ENCODE results near the gene KRT12. TPM values are rescaled to one million over a fixed set of nuclear protein-coding genes. Genes with fewer than 3 reads are reported as not detected.

The KRT12 gene
- total RNA-seq, 1 donor: not detected

DNA sequence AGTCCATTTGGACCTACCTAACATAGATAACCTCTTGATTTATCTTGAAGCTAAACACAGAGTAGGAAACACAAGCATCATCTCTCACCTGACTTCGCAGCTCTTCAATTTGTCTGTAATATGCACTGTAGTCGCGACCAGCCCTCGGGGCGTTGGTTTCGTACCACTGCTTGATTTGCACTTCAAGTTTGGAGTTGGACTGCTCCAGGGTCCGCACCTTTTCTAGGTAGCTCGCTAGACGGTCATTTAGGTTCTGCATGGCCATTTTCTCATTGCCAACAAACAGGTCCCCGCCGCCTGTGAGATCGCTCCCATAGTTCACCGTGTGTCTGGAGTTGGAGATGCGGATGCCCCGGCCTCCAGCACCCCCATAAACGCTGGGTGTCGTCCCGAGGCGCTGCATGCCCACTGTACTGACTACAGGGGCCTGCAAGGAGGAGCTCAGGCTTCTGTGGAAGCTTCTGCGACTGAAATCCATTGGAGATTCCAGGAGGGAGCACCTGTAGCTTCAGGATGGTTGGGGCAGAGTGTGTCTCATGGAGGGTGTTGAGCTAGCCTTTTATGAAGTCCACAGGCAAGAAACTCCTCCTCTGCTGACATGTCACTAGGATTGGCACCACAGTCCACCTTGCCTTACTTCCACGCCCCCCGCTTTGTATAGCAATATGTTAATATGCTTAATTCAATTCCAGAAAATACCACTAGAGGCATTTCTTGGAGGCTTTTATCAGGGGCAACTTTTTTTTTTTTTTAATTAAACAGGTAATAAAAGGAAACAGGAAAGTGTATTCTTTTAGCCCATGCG lies 17.9 kb upstream of the KRT12 start, which contains the start of gene KRT20:
Gene KRT20 (minus strand): TSS at position 535 of the 805 bp plus-strand sequence. CDS start 57 bp downstream, at position 478.
- no peak for DNase-seq (ENCODE audit: low read depth)
- H3K4me3 ChIP-seq (ENCODE audit: low read depth, low read length): no peak within 1 kb of the TSS
- TF ChIP-seq, protein P1, sequence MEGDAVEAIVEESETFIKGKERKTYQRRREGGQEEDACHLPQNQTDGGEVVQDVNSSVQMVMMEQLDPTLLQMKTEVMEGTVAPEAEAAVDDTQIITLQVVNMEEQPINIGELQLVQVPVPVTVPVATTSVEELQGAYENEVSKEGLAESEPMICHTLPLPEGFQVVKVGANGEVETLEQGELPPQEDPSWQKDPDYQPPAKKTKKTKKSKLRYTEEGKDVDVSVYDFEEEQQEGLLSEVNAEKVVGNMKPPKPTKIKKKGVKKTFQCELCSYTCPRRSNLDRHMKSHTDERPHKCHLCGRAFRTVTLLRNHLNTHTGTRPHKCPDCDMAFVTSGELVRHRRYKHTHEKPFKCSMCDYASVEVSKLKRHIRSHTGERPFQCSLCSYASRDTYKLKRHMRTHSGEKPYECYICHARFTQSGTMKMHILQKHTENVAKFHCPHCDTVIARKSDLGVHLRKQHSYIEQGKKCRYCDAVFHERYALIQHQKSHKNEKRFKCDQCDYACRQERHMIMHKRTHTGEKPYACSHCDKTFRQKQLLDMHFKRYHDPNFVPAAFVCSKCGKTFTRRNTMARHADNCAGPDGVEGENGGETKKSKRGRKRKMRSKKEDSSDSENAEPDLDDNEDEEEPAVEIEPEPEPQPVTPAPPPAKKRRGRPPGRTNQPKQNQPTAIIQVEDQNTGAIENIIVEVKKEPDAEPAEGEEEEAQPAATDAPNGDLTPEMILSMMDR (IDR thresholded peaks at IDR 0.05; ENCODE audit: insufficient read depth, low read length): peak; percentile 24

DNA sequence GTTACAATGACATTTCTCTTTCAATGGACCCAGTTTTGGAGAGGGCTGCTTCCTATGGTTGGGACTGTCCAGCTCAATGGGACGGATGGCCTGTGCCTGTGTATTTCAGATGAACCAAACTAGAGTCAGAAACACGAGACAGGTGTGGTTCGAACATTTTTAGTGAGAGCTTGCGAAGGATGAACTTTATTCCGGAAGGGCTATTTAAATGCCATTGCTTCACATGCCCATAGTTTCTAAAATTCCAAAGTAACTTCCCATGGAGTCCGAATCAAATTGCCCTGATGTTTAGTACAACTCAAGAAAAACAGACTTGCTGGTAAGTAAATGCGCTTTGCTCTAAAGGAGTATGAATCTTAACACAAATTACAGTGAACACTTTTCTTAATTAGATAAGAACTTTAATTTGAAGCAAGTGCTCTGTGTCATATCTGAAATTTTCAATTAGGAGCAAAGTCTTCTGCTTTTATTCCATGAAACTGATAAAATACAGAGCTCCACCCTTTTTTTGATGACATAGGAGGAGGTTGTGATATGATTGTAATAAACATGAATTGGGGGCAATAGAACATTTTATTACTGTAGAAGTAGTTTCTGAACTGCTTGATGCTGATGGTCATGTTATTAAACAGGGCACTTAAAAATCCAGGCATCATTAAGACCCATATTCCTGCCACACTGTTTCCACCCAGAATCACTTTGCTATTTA lies 16.8 kb upstream of the KRT12 start:
- no peak overlapping the region for H3K4me3 ChIP-seq (ENCODE audit: low read depth, low read length)
- TF ChIP-seq, protein P1 (IDR thresholded peaks at IDR 0.05; ENCODE audit: insufficient read depth, low read length): no peak
- no peak for DNase-seq (ENCODE audit: low read depth)

DNA sequence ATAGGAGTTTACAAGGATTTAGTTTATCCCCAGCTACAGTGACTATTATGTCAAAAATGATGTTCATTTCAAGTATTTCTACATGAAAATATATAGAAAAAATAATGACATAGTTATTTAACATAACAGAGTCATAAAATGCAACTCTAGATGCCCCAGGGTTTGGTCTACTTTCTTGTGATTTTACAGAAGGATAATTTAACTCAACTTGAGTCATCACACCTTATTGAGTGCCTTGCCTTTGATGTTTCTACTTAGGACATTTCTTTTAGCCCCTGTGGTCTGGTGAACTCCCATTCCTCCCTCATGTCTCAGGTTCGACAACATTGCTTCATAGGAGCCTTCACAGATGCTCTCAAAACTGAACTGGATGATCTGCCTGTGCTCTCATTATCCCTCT lies 16.0 kb upstream of the KRT12 start:
- no peak overlapping the region for H3K4me3 ChIP-seq (ENCODE audit: low read depth, low read length)
- TF ChIP-seq, protein P1 (IDR thresholded peaks at IDR 0.05; ENCODE audit: insufficient read depth, low read length): no peak
- no peak for DNase-seq (ENCODE audit: low read depth)

- TF ChIP-seq, protein P1 (IDR thresholded peaks at IDR 0.05; ENCODE audit: insufficient read depth, low read length): no peak
- DNase-seq (ENCODE audit: low read depth): no peak
- no peak overlapping the region for H3K4me3 ChIP-seq (ENCODE audit: low read depth, low read length)
These were observed 12.0 kb upstream of the KRT12 start for GRCh38 chr17:40879026-40879425.

- DNase-seq (ENCODE audit: low read depth): no peak
- TF ChIP-seq, protein P1 (IDR thresholded peaks at IDR 0.05; ENCODE audit: insufficient read depth, low read length): no peak
- H3K4me3 ChIP-seq (ENCODE audit: low read depth, low read length): no peak overlapping the region
These were observed 11.0 kb upstream of the KRT12 start for GRCh38 chr17:40878044-40878443.

- DNase-seq (ENCODE audit: low read depth): no peak
- H3K4me3 ChIP-seq (ENCODE audit: low read depth, low read length): no peak overlapping the region
- TF ChIP-seq, protein P1 (IDR thresholded peaks at IDR 0.05; ENCODE audit: insufficient read depth, low read length): no peak
These were observed 6.8 kb upstream of the KRT12 start for GRCh38 chr17:40873801-40874200.
